Camera-type eye (tissue), 1 donor: ENCODE measurements around the gene SACM1L. TPM values are rescaled to one million over a fixed set of nuclear protein-coding genes. Genes with fewer than 3 reads are reported as not detected.

ENCODE experiments used
- total RNA-seq: library from RNA; depleted of rRNA; stranded (reverse); fragments of >200 nt; gene quantifications from one replicate; pipeline ENCODE4 v1.2.3, GENCODE V29; 2014

SACM1L gene, protein sequence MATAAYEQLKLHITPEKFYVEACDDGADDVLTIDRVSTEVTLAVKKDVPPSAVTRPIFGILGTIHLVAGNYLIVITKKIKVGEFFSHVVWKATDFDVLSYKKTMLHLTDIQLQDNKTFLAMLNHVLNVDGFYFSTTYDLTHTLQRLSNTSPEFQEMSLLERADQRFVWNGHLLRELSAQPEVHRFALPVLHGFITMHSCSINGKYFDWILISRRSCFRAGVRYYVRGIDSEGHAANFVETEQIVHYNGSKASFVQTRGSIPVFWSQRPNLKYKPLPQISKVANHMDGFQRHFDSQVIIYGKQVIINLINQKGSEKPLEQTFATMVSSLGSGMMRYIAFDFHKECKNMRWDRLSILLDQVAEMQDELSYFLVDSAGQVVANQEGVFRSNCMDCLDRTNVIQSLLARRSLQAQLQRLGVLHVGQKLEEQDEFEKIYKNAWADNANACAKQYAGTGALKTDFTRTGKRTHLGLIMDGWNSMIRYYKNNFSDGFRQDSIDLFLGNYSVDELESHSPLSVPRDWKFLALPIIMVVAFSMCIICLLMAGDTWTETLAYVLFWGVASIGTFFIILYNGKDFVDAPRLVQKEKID
- total RNA-seq: 82.8 TPM

DNA sequence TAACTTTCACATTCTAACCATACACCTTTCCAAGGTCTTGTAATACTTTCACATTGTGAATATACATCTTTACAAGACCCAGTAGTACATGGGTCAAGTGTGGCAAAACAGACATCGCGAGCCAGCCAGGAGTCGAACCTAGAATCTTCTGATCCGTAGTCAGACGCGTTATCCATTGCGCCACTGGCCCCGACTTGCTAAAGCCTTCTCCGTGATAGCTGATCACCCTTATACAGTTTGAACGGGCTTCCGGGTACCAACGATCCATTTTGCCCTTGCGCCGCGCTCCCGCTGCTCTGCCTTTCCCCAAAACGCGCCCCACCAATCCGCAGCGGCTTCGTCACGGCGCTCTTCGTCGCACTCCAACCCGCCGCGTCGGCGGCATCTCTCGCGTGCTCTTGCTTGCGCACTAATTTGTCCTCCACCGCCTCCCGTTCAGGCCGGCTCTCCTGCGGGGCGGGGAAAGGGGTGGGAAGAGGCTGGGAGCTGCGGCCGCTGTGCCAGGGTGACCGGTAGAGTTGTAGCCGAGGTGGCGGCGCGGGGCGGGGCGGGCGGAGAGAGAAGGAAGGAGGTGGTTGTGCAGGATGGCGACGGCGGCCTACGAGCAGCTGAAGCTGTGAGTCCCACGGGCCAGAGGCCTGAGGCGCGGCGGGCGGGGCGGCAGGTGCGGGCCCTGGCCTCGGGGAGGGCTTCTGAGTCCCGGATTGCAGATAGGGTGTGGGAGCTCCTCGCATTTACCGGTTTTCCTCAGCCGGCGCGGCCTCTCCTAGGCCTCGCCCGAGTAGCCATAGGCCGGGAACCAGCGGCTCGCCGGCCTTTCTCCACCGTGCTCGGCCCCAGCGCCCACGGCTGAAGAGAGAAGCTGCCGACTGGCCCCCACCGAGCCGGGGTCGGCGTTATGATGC, at the start of gene SACM1L:
Gene SACM1L, plus strand, starts transcription at position 515 of the 905 bp plus-strand sequence. Its CDS starts 70 bp downstream, at position 585.

Other genes starting within 250 kb of the SACM1L start
- 31.3 TPM for gene LIMD1, start 94.6 kb upstream of the SACM1L start, total RNA-seq
- gene SLC6A20, start 107.1 kb downstream of the SACM1L start, total RNA-seq: 6.2 TPM
- 55.7 TPM for gene LZTFL1, start 152.7 kb downstream of the SACM1L start, total RNA-seq
- not detected for gene CCR9, start 197.1 kb downstream of the SACM1L start, total RNA-seq